NB4 (cell line): ENCODE results near the gene NGF.

Source experiments
- CTCF ChIP-seq: IDR thresholded peaks from one replicate; pipeline ENCODE4 v1.5.1; 2012; ENCODE audit warnings: low read depth, low read length
- POLR2A ChIP-seq: IDR thresholded peaks from 2 replicates; pipeline ENCODE4 v1.6.1; 2011; ENCODE audit warnings: mild to moderate bottlenecking; ENCODE audit not compliant: insufficient read length; ENCODE audit errors: extremely low read depth

GRCh38 chr1:115239148-115239422 is 99.0 kb downstream of the NGF start:
- TF ChIP-seq POLR2A (no peak), CTCF (no peak)
